CD14-positive monocyte (primary cell): Measurements from ENCODE around the gene PCBP3. TPM values are rescaled to one million over a fixed set of nuclear protein-coding genes. Genes with fewer than 3 reads are reported as not detected.

ENCODE experiments used
- DNase-seq, 3 donors: peaks; one replicate each; pipeline ENCODE4 v3.0.0-alpha.2; 2011 to 2022
- H2AFZ ChIP-seq: 2 replicates; pipeline ENCODE4 v1.6.0; 2012; ENCODE audit warnings: mild to moderate bottlenecking, low read depth, low read length, inconsistent platforms; ENCODE audit not compliant: insufficient read depth, poor library complexity, severe bottlenecking
- H3K27ac ChIP-seq, 2 donors: 1 replicate in 1 of 2; 2 replicates in 1 of 2; pipeline ENCODE4 v1.5.1; 2012 to 2013; ENCODE audit warnings: low read length in 2 of 2, control low read depth in 1 of 2, inconsistent platforms in 1 of 2, low read depth in 1 of 2, mild to moderate bottlenecking in 1 of 2
- H3K27me3 ChIP-seq, 2 donors: one replicate each; pipeline versions ENCODE4 v1.6.0 to v1.6.1; 2011 to 2013; ENCODE audit warnings: low read length in 2 of 2; ENCODE audit not compliant: control insufficient read depth in 2 of 2, insufficient read depth in 2 of 2
- H3K36me3 ChIP-seq, 2 donors: replicated peaks in 1 of 2; 1 replicate in 1 of 2; 2 replicates in 1 of 2; pipeline versions ENCODE4 v1.5.1 to v1.6.1; 2012 to 2013; ENCODE audit warnings: low read length in 2 of 2, control low read depth in 1 of 2, inconsistent platforms in 1 of 2, mild to moderate bottlenecking in 1 of 2; ENCODE audit not compliant: insufficient read depth in 2 of 2, control insufficient read depth in 1 of 2
- H3K4me1 ChIP-seq, 2 donors: 1 replicate in 1 of 2; 2 replicates in 1 of 2; pipeline versions ENCODE4 v1.5.1 to v1.6.1; 2012 to 2013; ENCODE audit warnings: low read length in 2 of 2, control low read depth in 1 of 2, inconsistent platforms in 1 of 2, mild to moderate bottlenecking in 1 of 2, moderate library complexity in 1 of 2; ENCODE audit not compliant: insufficient read depth in 2 of 2, control insufficient read depth in 1 of 2
- H3K4me2 ChIP-seq: replicated peaks from 2 replicates; pipeline ENCODE3; 2012; ENCODE audit warnings: low read length, moderate library complexity, mild to moderate bottlenecking; ENCODE audit not compliant: poor library complexity, severe bottlenecking; ENCODE audit errors: extremely low read depth
- H3K4me3 ChIP-seq, 3 experiments: fragments of 200-600 bp in 1 of 3; sonication (generic) in 1 of 3; replicated peaks in 1 of 3; 1 replicate in 2 of 3; 2 replicates in 1 of 3; pipeline ENCODE4 v1.5.1; 2011 to 2013; ENCODE audit warnings: low read length in 3 of 3, mild to moderate bottlenecking in 3 of 3, control low read depth in 2 of 3, low read depth in 2 of 3, inconsistent platforms in 1 of 3, moderate library complexity in 1 of 3
- H3K79me2 ChIP-seq: 2 replicates; pipeline ENCODE4 v1.6.0; 2012; ENCODE audit warnings: mild to moderate bottlenecking, control low read depth, inconsistent platforms, low read length, moderate library complexity; ENCODE audit not compliant: insufficient read depth
- H3K9ac ChIP-seq: 2 replicates; pipeline ENCODE4 v1.6.0; 2017; ENCODE audit warnings: low read length, mild to moderate bottlenecking; ENCODE audit not compliant: insufficient read depth, poor library complexity, severe bottlenecking
- H3K9me3 ChIP-seq, 2 donors: replicated peaks in 1 of 2; 1 replicate in 1 of 2; 2 replicates in 1 of 2; pipeline versions ENCODE4 v1.5.1 to v1.6.1; 2012 to 2013; ENCODE audit warnings: low read length in 2 of 2, control low read depth in 1 of 2; ENCODE audit not compliant: control insufficient read depth in 1 of 2, insufficient read depth in 1 of 2
- H4K20me1 ChIP-seq: 2 replicates; pipeline ENCODE4 v1.6.0; 2012; ENCODE audit warnings: mild to moderate bottlenecking, low read length, control low read depth, moderate library complexity; ENCODE audit not compliant: insufficient read depth
- H3K27ac Mint-ChIP-seq, 7 donors: one replicate each; pipeline ENCODE4 v1.8.0; 2020; ENCODE audit warnings: mild to moderate bottlenecking in 7 of 7, mixed read lengths in 7 of 7, moderate library complexity in 6 of 7, inconsistent platforms in 2 of 7
- H3K27me3 Mint-ChIP-seq, 3 donors: one replicate each; pipeline ENCODE4 v1.8.0; 2021 to 2022; ENCODE audit warnings: low read depth in 3 of 3, mild to moderate bottlenecking in 3 of 3, mixed read lengths in 3 of 3, moderate library complexity in 3 of 3, inconsistent platforms in 1 of 3
- H3K36me3 Mint-ChIP-seq, 2 donors: one replicate each; pipeline ENCODE4 v1.8.0; 2020; ENCODE audit warnings: mixed read lengths in 2 of 2, inconsistent platforms in 1 of 2, mild to moderate bottlenecking in 1 of 2
- H3K4me1 Mint-ChIP-seq: one replicate; pipeline ENCODE4 v1.8.0; 2020; ENCODE audit warnings: mild to moderate bottlenecking, mixed read lengths
- H3K4me3 Mint-ChIP-seq, 2 donors: one replicate each; pipeline ENCODE4 v1.8.0; 2020; ENCODE audit warnings: mild to moderate bottlenecking in 2 of 2, mixed read lengths in 2 of 2, moderate library complexity in 1 of 2
- H3K9me3 Mint-ChIP-seq, 7 donors: one replicate each; pipeline ENCODE4 v1.8.0; 2020 to 2022; ENCODE audit warnings: mixed read lengths in 7 of 7, mild to moderate bottlenecking in 6 of 7, moderate library complexity in 6 of 7, inconsistent platforms in 2 of 7
- CTCF ChIP-seq: fragments of 200-600 bp; IDR thresholded peaks from one replicate; pipeline ENCODE4 v1.8.0; 2022; ENCODE audit warnings: antibody characterized with exemption, mild to moderate bottlenecking
- WGBS: methylation state at CpG from one replicate; pipeline ENCODE4 v1.1.5; 2013; ENCODE audit warnings: missing lambda C conversion rate; ENCODE audit not compliant: insufficient coverage; 5-methylcytosine and 5-hydroxymethylcytosine counted together
- intact Hi-C, 2 donors: fragments of 100-400 bp; cut with micrococcal nuclease; formaldehyde crosslinking; loops; one replicate each; pipeline versions ENCODE4 v1.15.0 to v1.15.1; 2023
- polyA plus RNA-seq, 3 donors: library from polyadenylated mRNA; depleted of rRNA in 1 of 3; unstranded in 2 of 3; stranded (reverse) in 1 of 3; fragments of 300-500 nt in 2 of 3; fragments of >200 nt in 1 of 3; fragmentation: Illumina TruSeq in 2 of 3; gene quantifications; 1 replicate in 2 of 3; 2 replicates in 1 of 3; pipeline ENCODE4 v1.2.3, GENCODE V29; 2012 to 2021

Gene PCBP3
- polyA plus RNA-seq, 3 donors, result 0.34 to 0.49 TPM; not detected in 1

- 78% methylated on average over 19 of the region's 29 CpGs for WGBS
- H4K20me1 ChIP-seq, result no peaks in the 10 kb centered on the region
- no peak overlapping the region for H3K27ac Mint-ChIP-seq
Measured at GRCh38 chr21:45948576-45949141, 305.1 kb downstream of the PCBP3 start.

GRCh38 chr21:45949928-45950739 is 306.6 kb downstream of the PCBP3 start:
- H3K27ac Mint-ChIP-seq, result no peak overlapping the region
- no peaks in the 10 kb centered on the region for H3K36me3 ChIP-seq
- no peak overlapping the region for H2AFZ ChIP-seq
- H3K27me3 Mint-ChIP-seq, result peaks cover 4 to 17% (median 15%) of the 10 kb centered on the region in 3 donors
- 88% methylated on average over 35 of the region's 35 CpGs for WGBS
- H3K9me3 Mint-ChIP-seq, result peaks cover 2 to 16% (median 7%) of the 10 kb centered on the region in 7 donors
- H3K79me2 ChIP-seq, result no peaks in the 10 kb centered on the region
- intact Hi-C loops, result no loop called here
- no peak overlapping the region for H3K4me3 Mint-ChIP-seq
- H3K9ac ChIP-seq, result no peak overlapping the region
- no peaks in the 10 kb centered on the region for H3K4me1 ChIP-seq
- no peak for DNase-seq
- no peak overlapping the region for H3K4me3 ChIP-seq
- no peaks in the 10 kb centered on the region for H3K4me1 Mint-ChIP-seq
- H3K4me2 ChIP-seq, result no peak overlapping the region
- H3K27me3 ChIP-seq, result no peaks in the 10 kb centered on the region
- H4K20me1 ChIP-seq, result no peaks in the 10 kb centered on the region
- peaks cover 0 to 8% of the 10 kb centered on the region in 2 donors for H3K9me3 ChIP-seq
- H3K27ac ChIP-seq, result no peak overlapping the region
- no peaks in the 10 kb centered on the region for H3K36me3 Mint-ChIP-seq
- no peak for TF ChIP-seq CTCF

More at GRCh38 chr21:45948576-45949141, 305.1 kb downstream of the PCBP3 start:
- no peak overlapping the region for H3K9ac ChIP-seq
- H3K36me3 Mint-ChIP-seq, result no peaks in the 10 kb centered on the region
- H3K79me2 ChIP-seq, result no peaks in the 10 kb centered on the region
- H2AFZ ChIP-seq, result no peak overlapping the region
- intact Hi-C loops, result no loop called here
- no peak overlapping the region for H3K4me2 ChIP-seq
- peaks cover 2 to 16% (median 7%) of the 10 kb centered on the region in 7 donors for H3K9me3 Mint-ChIP-seq
- no peak overlapping the region for H3K4me3 Mint-ChIP-seq
- no peaks in the 10 kb centered on the region for H3K36me3 ChIP-seq
- peaks cover 3 to 12% (median 11%) of the 10 kb centered on the region in 3 donors for H3K27me3 Mint-ChIP-seq
- no peaks in the 10 kb centered on the region for H3K4me1 ChIP-seq
- no peak overlapping the region for H3K4me3 ChIP-seq
- H3K27me3 ChIP-seq, result no peaks in the 10 kb centered on the region
- no peaks in the 10 kb centered on the region for H3K4me1 Mint-ChIP-seq
- no peak overlapping the region for H3K27ac ChIP-seq
- DNase-seq, result no peak
- no peak for TF ChIP-seq CTCF
- H3K9me3 ChIP-seq, result peaks cover 0 to 8% of the 10 kb centered on the region in 2 donors
